NCI-H524 treated with DMSO at 0.1 percent for 48 hours (cell line): ENCODE data around the gene MATR3.
"Not testable (repeated sequence)": the region's sequence is repeated elsewhere in the genome, so short reads cannot be mapped to it uniquely, and the experiment has no call there.

Experiments
- DNase-seq: peaks from one replicate; lab custom pipeline; 2025; lab: John Stamatoyannopoulos, UW

Gene MATR3

GRCh38 chr5:139297439-139298133, 4.0 kb downstream of the MATR3 start:
- DNase-seq: no peak

GRCh38 chr5:139298242-139298641, 4.7 kb downstream of the MATR3 start:
- no peak for DNase-seq

GRCh38 chr5:139299486-139299885, 5.9 kb downstream of the MATR3 start:
- no peak for DNase-seq

GRCh38 chr5:139301808-139302499, 8.4 kb downstream of the MATR3 start:
- DNase-seq: peak; percentile 40

GRCh38 chr5:139304391-139305324, 11.1 kb downstream of the MATR3 start:
- DNase-seq: no peak

GRCh38 chr5:139306197-139306596, 12.7 kb downstream of the MATR3 start:
- DNase-seq: no peak

GRCh38 chr5:139306628-139307379, 13.3 kb downstream of the MATR3 start:
- DNase-seq: no peak

GRCh38 chr5:139308797-139309196, 15.3 kb downstream of the MATR3 start:
- no peak for DNase-seq

GRCh38 chr5:139310715-139311186, 17.2 kb downstream of the MATR3 start:
- DNase-seq: not testable (repeated sequence)

GRCh38 chr5:139312075-139312474, 18.5 kb downstream of the MATR3 start:
- DNase-seq: peak; percentile 72

GRCh38 chr5:139314276-139314675, 20.7 kb downstream of the MATR3 start:
- DNase-seq: no peak

- no peak for DNase-seq
These were observed 21.6 kb downstream of the MATR3 start for GRCh38 chr5:139315056-139315615.

- no peak for DNase-seq
These were observed 42.3 kb downstream of the MATR3 start for GRCh38 chr5:139335811-139336210.

GRCh38 chr5:139340051-139340450, 46.5 kb downstream of the MATR3 start:
- DNase-seq: no peak

GRCh38 chr5:139341187-139341688, 47.7 kb downstream of the MATR3 start:
- DNase-seq: no peak

GRCh38 chr5:139341689-139342422, 48.3 kb downstream of the MATR3 start, which contains the start of gene PAIP2:
TSS of gene PAIP2 (plus strand) at chr5:139341854. CDS start at chr5:139363785, 21,931 bp downstream.
- peak; percentile 80 for DNase-seq

- no peak for DNase-seq
These were observed 48.8 kb downstream of the MATR3 start for GRCh38 chr5:139342423-139342723.

- no peak for DNase-seq
These were observed 49.9 kb downstream of the MATR3 start for GRCh38 chr5:139343476-139343875.

GRCh38 chr5:139344177-139344576, 50.6 kb downstream of the MATR3 start:
- no peak for DNase-seq

- not testable (repeated sequence) for DNase-seq
These were observed 51.9 kb downstream of the MATR3 start for GRCh38 chr5:139345442-139345841.
